Body of pancreas (tissue), 4 donors: ENCODE results near the gene GALNT9. TPM values are rescaled to one million over a fixed set of nuclear protein-coding genes. Genes with fewer than 3 reads are reported as not detected.

Source experiments
- ATAC-seq: fragments of 150-250 bp; one replicate; pipeline ENCODE4 v1.9.1; 2016
- DNase-seq, 4 donors: peaks; one replicate each; pipeline ENCODE4 v3.0.0-alpha.2; 2019
- H3K27ac ChIP-seq, 4 donors: fragments of 200-600 bp; sonication (generic); 1 replicate in 3 of 4; 2 replicates in 1 of 4; pipeline versions ENCODE4 v1.5.1 to v1.6.1; 2016 to 2019; ENCODE audit warnings: mild to moderate bottlenecking in 1 of 4, mixed read lengths in 1 of 4, moderate library complexity in 1 of 4
- H3K27me3 ChIP-seq, 2 donors: fragments of 200-600 bp; sonication (generic); one replicate each; pipeline ENCODE4 v1.6.0; 2016; ENCODE audit warnings: mild to moderate bottlenecking in 1 of 2
- H3K36me3 ChIP-seq, 2 donors: fragments of 200-600 bp; sonication (generic); replicated peaks in 1 of 2; 2 replicates each; pipeline ENCODE4 v1.5.1; 2016; ENCODE audit warnings: low read depth in 2 of 2; ENCODE audit not compliant: insufficient read depth in 1 of 2
- H3K4me1 ChIP-seq: fragments of 200-600 bp; sonication (generic); one replicate; pipeline ENCODE4 v1.6.0; 2016
- H3K4me3 ChIP-seq, 2 donors: fragments of 200-600 bp; sonication (generic); 1 replicate in 1 of 2; 2 replicates in 1 of 2; pipeline ENCODE4 v1.5.1; 2016 to 2019
- H3K9me3 ChIP-seq, 3 donors: fragments of 200-600 bp; sonication (generic); 1 replicate in 2 of 3; 2 replicates in 1 of 3; pipeline ENCODE4 v1.5.1; 2016
- CTCF ChIP-seq, 7 experiments: fragments of 450-650 bp in 4 of 7; fragments of 200-600 bp in 3 of 7; sonication (generic) in 3 of 7; IDR thresholded peaks; one replicate each; pipeline ENCODE4 v1.5.1; 2016 to 2019; ENCODE audit warnings: antibody characterized with exemption in 7 of 7
- POLR2A ChIP-seq, 3 donors: fragments of 450-650 bp; IDR thresholded peaks; one replicate each; pipeline ENCODE4 v1.6.1; 2016; ENCODE audit warnings: antibody characterized with exemption in 3 of 3, mild to moderate bottlenecking in 2 of 3
- WGBS, 2 donors: methylation state at CpG; one replicate each; pipeline ENCODE4 v1.1.5; 2017; 5-methylcytosine and 5-hydroxymethylcytosine counted together
- intact Hi-C: fragments of 100-400 bp; cut with DNase I; formaldehyde crosslinking; loops from one replicate; pipeline ENCODE4 v1.15.1; 2023
- total RNA-seq, 2 donors: library from RNA; depleted of rRNA; stranded (reverse); fragments of >200 nt; gene quantifications; one replicate each; pipeline ENCODE4 v1.1.0, GENCODE V29; 2016

GALNT9 gene
- total RNA-seq, 2 donors from 2014 or later, result not detected

DNA sequence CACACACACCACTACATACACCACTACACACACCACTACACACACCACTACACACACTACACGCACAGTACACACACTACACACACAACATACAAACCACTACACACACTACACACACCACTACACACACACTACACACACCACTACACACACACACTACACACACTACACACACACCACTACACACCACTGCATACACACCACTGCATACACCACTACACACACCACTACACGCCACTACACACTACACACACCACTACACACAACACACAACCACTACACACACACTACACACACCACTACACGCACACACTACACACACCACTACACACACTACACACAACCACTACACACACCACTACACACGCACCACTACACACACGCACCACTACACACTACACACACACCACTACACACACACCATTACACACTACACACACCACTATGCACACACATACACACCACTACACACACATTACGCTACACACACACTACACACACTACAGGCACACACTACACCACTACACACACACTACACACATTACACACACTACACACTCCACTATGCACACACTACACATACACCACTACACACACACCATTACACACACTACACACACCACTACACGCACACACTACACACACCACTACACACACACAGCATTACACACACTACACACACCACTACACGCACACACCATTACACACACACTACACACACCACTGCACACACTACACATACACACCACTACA lies 172.6 kb downstream of the GALNT9 start:
- Histone ChIP-seq H3K36me3 (peaks cover 0 to 3% of the 10 kb centered on the region in 2 donors), H3K4me1 (peaks cover 8% of the 10 kb centered on the region), H3K4me3 (no peak overlapping the region), H3K27ac (no peak overlapping the region), H3K9me3 (no peaks in the 10 kb centered on the region), H3K27me3 (no peaks in the 10 kb centered on the region)
- intact Hi-C loops, result loop anchor here (10.0 kb wide), 1 partner anchor 458 kb away; the partner anchor contains the start of genes LRCOL1 and P2RX2
- DNase-seq (no peak), ATAC-seq (no peak)
- no peak for TF ChIP-seq POLR2A (IDR thresholded peaks at IDR 0.05)
- 70 to 78% methylated on average over 8 of the region's 8 CpGs for WGBS, 2 donors

DNA sequence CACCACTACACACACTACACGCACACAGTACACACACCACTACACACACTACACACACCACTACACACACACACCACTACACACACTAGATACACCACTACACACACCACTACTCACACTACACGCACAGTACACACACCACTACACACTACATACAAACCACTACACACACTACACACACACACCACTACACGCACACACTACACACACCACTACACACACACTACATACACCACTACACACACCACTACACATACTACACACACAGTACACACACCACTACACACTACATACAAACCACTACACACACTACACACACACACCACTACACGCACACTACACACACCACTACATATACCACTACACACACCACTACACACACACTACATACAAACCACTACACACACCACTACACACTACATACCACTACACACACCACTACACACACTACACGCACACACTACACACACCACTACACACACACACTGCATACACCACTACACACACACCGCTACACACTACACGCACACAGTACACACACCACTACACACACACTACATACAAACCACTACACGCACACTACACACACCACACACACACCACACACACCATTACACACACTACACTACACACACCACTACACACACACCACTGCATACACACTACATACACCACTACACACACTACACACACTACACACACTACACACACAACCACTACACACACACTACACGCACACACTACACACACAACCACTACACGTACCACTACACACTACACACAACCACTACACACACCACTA lies 173.4 kb downstream of the GALNT9 start:
- H3K4me3 ChIP-seq, result no peak overlapping the region
- intact Hi-C loops, result loop anchor here (10.0 kb wide), 1 partner anchor 459 kb away; the partner anchor contains the start of genes LRCOL1 and P2RX2
- no peak for TF ChIP-seq CTCF (IDR thresholded peaks at IDR 0.05)
- TF ChIP-seq POLR2A (IDR thresholded peaks at IDR 0.05), result no peak
- H3K4me1 ChIP-seq, result peaks cover 8% of the 10 kb centered on the region
- no peak overlapping the region for H3K27ac ChIP-seq
- peaks cover 0 to 3% of the 10 kb centered on the region in 2 donors for H3K36me3 ChIP-seq
- DNase-seq, result no peak
- WGBS, 2 donors, result 82 to 93% methylated on average over 10 of the region's 10 CpGs
- no peaks in the 10 kb centered on the region for H3K9me3 ChIP-seq
- no peak for ATAC-seq
- no peaks in the 10 kb centered on the region for H3K27me3 ChIP-seq

DNA sequence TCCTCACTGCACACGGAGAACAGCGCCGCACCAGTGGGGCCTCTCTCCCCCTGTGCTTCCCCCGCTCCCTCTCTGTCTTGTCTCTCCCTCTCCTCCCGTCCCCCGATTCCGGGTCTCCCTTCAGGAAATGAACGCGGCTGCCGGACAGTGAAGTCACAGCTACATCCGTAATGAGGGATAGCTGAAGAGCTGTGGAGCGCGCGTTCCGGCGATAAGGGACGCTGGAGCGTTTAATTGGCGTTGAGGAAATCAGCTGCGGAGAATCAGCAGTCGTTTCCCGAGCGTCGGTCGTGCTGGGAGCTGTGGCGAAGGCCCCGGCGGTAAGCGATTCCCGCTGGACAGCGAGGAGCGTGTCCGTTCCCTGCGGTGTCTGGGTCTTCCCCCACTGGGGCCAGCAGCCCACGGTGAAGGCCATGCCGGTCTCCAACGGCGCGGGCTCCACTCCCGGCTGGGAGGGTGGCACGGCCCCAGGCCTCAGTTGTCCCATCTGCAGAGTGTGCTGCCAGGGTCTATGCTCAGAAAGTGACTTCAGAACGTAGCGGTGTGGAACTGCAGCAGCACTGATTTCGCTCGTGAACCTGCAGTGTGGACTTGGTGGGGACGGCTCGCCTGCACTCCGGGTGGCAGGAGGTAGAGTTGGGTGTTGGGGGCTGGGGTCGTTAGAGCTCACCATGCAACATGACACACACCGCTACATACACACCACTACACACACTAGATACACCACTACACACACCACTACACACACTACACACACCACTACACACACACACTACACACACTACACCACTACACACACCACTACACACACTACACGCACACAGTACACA lies 174.2 kb downstream of the GALNT9 start:
- H3K9me3 ChIP-seq, result no peaks in the 10 kb centered on the region
- no peak for TF ChIP-seq CTCF (IDR thresholded peaks at IDR 0.05)
- no peak for TF ChIP-seq POLR2A (IDR thresholded peaks at IDR 0.05)
- DNase-seq, result no peak
- intact Hi-C loops, result loop anchor here (10.0 kb wide), 1 partner anchor 460 kb away; the partner anchor contains the start of genes LRCOL1 and P2RX2
- peaks cover 0 to 3% of the 10 kb centered on the region in 2 donors for H3K36me3 ChIP-seq
- no peak overlapping the region for H3K4me3 ChIP-seq
- WGBS, 2 donors, result 88 to 93% methylated on average over 49 to 51 of the region's 51 CpGs
- H3K4me1 ChIP-seq, result peaks cover 8% of the 10 kb centered on the region
- no peak for ATAC-seq
- H3K27me3 ChIP-seq, result no peaks in the 10 kb centered on the region
- no peak overlapping the region for H3K27ac ChIP-seq

- peaks cover 8% of the 10 kb centered on the region for H3K4me1 ChIP-seq
- intact Hi-C loops, result loop anchor here (10.0 kb wide), 1 partner anchor 460 kb away; the partner anchor contains the start of genes LRCOL1 and P2RX2
- TF ChIP-seq POLR2A (IDR thresholded peaks at IDR 0.05) (no peak), CTCF (IDR thresholded peaks at IDR 0.05) (no peak)
- DNase-seq (no peak), ATAC-seq (peak; percentile 14)
- no peak overlapping the region for H3K4me3 ChIP-seq
- H3K27ac ChIP-seq, result no peak overlapping the region
- H3K27me3 ChIP-seq, result no peaks in the 10 kb centered on the region
- H3K36me3 ChIP-seq, result peaks cover 0 to 3% of the 10 kb centered on the region in 2 donors
- WGBS, 2 donors, result 63 to 79% methylated on average over 11 to 21 of the region's 21 CpGs
- no peaks in the 10 kb centered on the region for H3K9me3 ChIP-seq
Measured at GRCh38 chr12:132154341-132154761, 175.0 kb downstream of the GALNT9 start.
